Activated naive CD8-positive, alpha-beta T cell treated with anti-CD3 and anti-CD28 coated beads for 36 hours (primary cell): Measurements from ENCODE around the gene TSPAN3. TPM values are rescaled to one million over a fixed set of nuclear protein-coding genes. Genes with fewer than 3 reads are reported as not detected.

Experiments used
- DNase-seq: peaks from one replicate; pipeline ENCODE4 v3.0.0; 2021
- H3K27ac Mint-ChIP-seq: one replicate; pipeline ENCODE4 v1.8.0; 2022; ENCODE audit warnings: mild to moderate bottlenecking, moderate library complexity, mixed read lengths
- H3K27me3 Mint-ChIP-seq: one replicate; pipeline ENCODE4 v1.8.0; 2022; ENCODE audit warnings: mild to moderate bottlenecking, mixed read lengths
- H3K36me3 Mint-ChIP-seq: one replicate; pipeline ENCODE4 v1.8.0; 2021; ENCODE audit warnings: mild to moderate bottlenecking, mixed read lengths
- H3K4me1 Mint-ChIP-seq: one replicate; pipeline ENCODE4 v1.8.0; 2021; ENCODE audit warnings: mixed read lengths
- H3K4me3 Mint-ChIP-seq: one replicate; pipeline ENCODE4 v1.8.0; 2022; ENCODE audit warnings: mild to moderate bottlenecking, moderate library complexity, mixed read lengths
- H3K9me3 Mint-ChIP-seq: one replicate; pipeline ENCODE4 v1.8.0; 2022; ENCODE audit warnings: mixed read lengths
- total RNA-seq, 2 experiments: library from RNA; stranded (reverse); gene quantifications; one replicate each; pipeline ENCODE4 v1.2.3, GENCODE V29; 2021

TSPAN3 gene
- total RNA-seq, 2 experiments from 2014 or later = 40.6 to 43.1 TPM

GRCh38 chr15:76994001-76994400, 76.9 kb downstream of the TSPAN3 start:
- Mint-ChIP-seq H3K4me3 (peak overlapping the region; percentile 95), H3K9me3 (peaks cover 2% of the 10 kb centered on the region), H3K27ac (peak overlapping the region; percentile 95), H3K4me1 (peaks cover 53% of the 10 kb centered on the region), H3K27me3 (no peaks in the 10 kb centered on the region), H3K36me3 (peaks cover 26% of the 10 kb centered on the region)
- DNase-seq = peak; percentile 64

- Mint-ChIP-seq H3K27ac (peak overlapping the region; percentile 95), H3K4me3 (peak overlapping the region; percentile 6), H3K27me3 (no peaks in the 10 kb centered on the region), H3K36me3 (peaks cover 24% of the 10 kb centered on the region), H3K9me3 (peaks cover 2% of the 10 kb centered on the region), H3K4me1 (peaks cover 53% of the 10 kb centered on the region)
- DNase-seq = no peak
Observed at GRCh38 chr15:76993114-76993725, 77.7 kb downstream of the TSPAN3 start.

GRCh38 chr15:76991741-76992645, 78.9 kb downstream of the TSPAN3 start:
- Mint-ChIP-seq H3K36me3 (peaks cover 13% of the 10 kb centered on the region), H3K27me3 (no peaks in the 10 kb centered on the region), H3K4me3 (no peak overlapping the region), H3K27ac (no peak overlapping the region), H3K9me3 (peaks cover 2% of the 10 kb centered on the region), H3K4me1 (peaks cover 51% of the 10 kb centered on the region)
- DNase-seq = no peak

Other genes with a start within 250 kb of the TSPAN3 start
- 10 to 100 TPM; 20.8 to 21.3 TPM for gene SCAPER, start 165.8 kb downstream of the TSPAN3 start, total RNA-seq
- 10 to 100 TPM; 27.9 to 30.3 TPM for gene RCN2, start 139.4 kb downstream of the TSPAN3 start, total RNA-seq
- 10 to 100 TPM; 93.4 to 94.5 TPM for gene PSTPIP1, start 76.0 kb downstream of the TSPAN3 start, total RNA-seq